ENCODE results near the gene CCDC51.

GRCh38 chr3:48439820-48440589 is at the start of gene CCDC51, which contains the start of gene TMA7:
- TF ChIP-seq CTCF (IDR thresholded peaks at IDR 0.05; ENCODE audit: extremely low read depth in 1 of 2, insufficient read depth in 1 of 2, low read depth in 1 of 2, low read length in 2 of 2) (no peak), GATA2 (IDR thresholded peaks at IDR 0.05; ENCODE audit: insufficient read depth, insufficient read length, low read depth, low read length) (no peak), MAX (IDR thresholded peaks at IDR 0.05; ENCODE audit: insufficient read depth, insufficient read length) (no peak), POLR2A (IDR thresholded peaks at IDR 0.05; ENCODE audit: low read depth, low read length) (peak; percentile 75)
